ENCODE data around the gene CIDEB.
"Not testable (repeated sequence)": the region's sequence is repeated elsewhere in the genome, so short reads cannot be mapped to it uniquely, and the experiment has no call there.

CIDEB gene

DNA sequence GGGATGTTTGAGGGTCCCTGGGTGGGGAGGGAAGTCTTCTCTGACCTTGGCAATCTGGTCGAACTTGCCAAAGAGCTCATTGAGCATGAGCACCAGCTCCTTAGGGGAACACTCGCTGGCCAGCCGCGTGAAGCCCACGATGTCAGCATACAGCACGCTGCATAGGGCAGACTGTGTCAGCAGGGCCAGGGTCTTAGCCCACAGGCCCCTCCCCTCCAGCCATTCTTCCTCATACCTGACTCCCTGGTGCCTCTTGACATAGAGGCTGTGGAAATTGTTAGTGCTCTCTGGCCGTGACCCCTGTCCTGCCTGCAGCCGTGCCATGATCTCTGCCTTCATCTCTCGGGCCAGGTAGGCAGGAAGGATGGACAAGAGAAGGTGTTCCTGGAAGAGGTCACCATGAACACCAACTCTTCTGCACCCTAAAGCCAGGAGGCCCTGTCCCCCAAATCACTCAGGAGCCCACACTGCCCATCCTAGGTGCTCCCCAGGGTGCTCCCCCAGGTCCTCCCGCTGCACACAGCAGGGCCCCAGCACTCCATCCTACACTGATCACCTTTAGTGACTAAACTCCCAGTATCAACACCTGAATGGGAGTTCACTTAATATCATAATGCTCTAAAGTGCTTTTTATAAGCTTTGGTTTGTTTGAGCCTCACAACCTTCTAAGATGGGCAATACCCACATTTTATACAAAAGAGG lies 23.3 kb upstream of the CIDEB start:
- TF ChIP-seq, protein P1, sequence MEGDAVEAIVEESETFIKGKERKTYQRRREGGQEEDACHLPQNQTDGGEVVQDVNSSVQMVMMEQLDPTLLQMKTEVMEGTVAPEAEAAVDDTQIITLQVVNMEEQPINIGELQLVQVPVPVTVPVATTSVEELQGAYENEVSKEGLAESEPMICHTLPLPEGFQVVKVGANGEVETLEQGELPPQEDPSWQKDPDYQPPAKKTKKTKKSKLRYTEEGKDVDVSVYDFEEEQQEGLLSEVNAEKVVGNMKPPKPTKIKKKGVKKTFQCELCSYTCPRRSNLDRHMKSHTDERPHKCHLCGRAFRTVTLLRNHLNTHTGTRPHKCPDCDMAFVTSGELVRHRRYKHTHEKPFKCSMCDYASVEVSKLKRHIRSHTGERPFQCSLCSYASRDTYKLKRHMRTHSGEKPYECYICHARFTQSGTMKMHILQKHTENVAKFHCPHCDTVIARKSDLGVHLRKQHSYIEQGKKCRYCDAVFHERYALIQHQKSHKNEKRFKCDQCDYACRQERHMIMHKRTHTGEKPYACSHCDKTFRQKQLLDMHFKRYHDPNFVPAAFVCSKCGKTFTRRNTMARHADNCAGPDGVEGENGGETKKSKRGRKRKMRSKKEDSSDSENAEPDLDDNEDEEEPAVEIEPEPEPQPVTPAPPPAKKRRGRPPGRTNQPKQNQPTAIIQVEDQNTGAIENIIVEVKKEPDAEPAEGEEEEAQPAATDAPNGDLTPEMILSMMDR (IDR thresholded peaks at IDR 0.05), result no peak
- Histone ChIP-seq H3K27ac (peak overlapping the region; percentile 91), H3K9me3 (no peaks in the 10 kb centered on the region), H3K27me3 (peaks cover 17% of the 10 kb centered on the region), H3K36me3 (peaks cover 5% of the 10 kb centered on the region), H3K4me1 (ENCODE audit: control insufficient read depth in 1 of 2, insufficient read depth in 1 of 2, low read depth in 1 of 2, low read length in 1 of 2) (peaks cover 99 to 100% of the 10 kb centered on the region in 2 experiments), H3K4me3 (ENCODE audit: low read depth in 1 of 2, low read length in 1 of 2) (peak overlapping the region in 1 of 2 experiments; percentile 72)

DNA sequence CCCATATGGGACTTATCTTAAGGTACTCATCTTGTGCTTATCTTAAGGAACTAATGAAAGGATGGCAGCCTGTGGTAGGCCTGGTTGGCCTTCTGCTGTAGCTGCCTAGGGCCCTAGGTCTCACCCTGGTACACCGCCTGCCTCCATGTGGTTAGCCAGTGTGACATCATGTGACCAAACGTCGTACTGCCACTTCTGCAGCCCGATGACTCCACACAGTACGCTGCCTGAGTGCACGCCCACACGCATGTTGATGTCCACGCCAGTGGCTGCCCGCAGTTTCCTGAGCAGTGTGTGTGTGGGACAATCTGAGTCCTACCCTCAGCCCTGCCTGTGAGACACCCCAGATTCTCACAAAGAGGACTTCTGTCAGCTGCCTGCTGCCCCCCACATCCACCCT lies 22.0 kb upstream of the CIDEB start:
- Histone ChIP-seq H3K4me1 (ENCODE audit: control insufficient read depth in 1 of 2, insufficient read depth in 1 of 2, low read depth in 1 of 2, low read length in 1 of 2) (peaks cover 98 to 99% of the 10 kb centered on the region in 2 experiments), H3K27me3 (peaks cover 10% of the 10 kb centered on the region), H3K4me3 (ENCODE audit: low read depth in 1 of 2, low read length in 1 of 2) (peak overlapping the region in 1 of 2 experiments; percentile 9), H3K27ac (peak overlapping the region; percentile 91), H3K36me3 (peaks cover 5% of the 10 kb centered on the region), H3K9me3 (no peaks in the 10 kb centered on the region)
- TF ChIP-seq, protein P1 (IDR thresholded peaks at IDR 0.05), result no peak

DNA sequence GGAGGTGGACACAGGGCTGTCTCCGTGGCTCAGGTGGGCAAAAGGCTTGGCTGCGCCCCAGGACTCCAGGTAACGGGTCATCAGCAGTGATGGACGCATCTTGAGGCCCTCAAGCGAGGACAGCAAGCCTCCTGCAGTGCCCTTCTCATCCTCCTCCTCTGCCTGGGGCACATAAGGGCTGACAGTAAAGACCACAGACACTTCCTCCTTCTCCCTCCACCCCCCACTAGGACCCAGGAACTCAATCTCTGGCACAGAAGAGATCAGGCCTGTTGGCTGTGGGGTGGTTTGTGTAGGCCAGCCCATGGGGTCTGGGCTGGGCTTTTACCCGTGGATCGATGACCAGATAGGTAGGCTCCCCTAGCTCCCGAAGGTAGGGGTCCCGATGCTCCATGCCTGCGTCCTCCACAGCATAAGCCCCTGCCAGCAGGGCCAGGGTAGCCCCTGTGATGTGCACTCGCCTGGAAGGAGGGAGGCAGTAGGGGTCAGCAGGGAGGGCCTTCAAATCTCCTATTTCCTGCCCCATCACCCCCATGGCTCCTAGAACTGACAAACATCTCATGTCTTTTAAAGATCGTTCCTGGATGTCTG lies 21.4 kb upstream of the CIDEB start:
- H3K36me3 ChIP-seq, result peaks cover 5% of the 10 kb centered on the region
- H3K4me1 ChIP-seq (ENCODE audit: control insufficient read depth in 1 of 2, insufficient read depth in 1 of 2, low read depth in 1 of 2, low read length in 1 of 2), result peaks cover 93 to 94% of the 10 kb centered on the region in 2 experiments
- TF ChIP-seq, protein P1 (IDR thresholded peaks at IDR 0.05), result no peak
- no peaks in the 10 kb centered on the region for H3K9me3 ChIP-seq
- peak overlapping the region; percentile 91 for H3K27ac ChIP-seq
- peaks cover 4% of the 10 kb centered on the region for H3K27me3 ChIP-seq
- H3K4me3 ChIP-seq (ENCODE audit: low read depth in 1 of 2, low read length in 1 of 2), result peak overlapping the region in 1 of 2 experiments; percentile 36

DNA sequence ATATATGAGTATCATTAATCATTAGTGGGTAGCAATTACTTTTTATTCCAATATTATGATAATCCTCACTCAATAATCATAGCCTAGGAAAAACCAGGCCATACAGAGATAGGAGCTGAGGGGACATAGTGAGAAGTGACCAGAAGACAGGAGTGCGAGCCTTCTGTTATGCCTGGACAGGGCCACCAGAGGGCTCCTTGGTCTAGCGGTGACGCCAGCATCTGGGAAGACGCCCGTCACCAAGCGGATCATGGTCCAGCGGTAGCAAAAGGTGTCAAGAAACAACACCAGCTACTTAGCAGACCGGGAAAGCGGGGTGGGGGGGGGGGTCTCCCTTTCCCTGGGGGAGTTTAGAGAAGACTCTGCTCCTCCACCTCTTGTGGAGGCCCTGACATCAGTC lies 20.1 kb upstream of the CIDEB start:
- TF ChIP-seq, protein P1 (IDR thresholded peaks at IDR 0.05), result peak; percentile 86
- H3K27me3 ChIP-seq, H3K9me3 ChIP-seq: not testable (repeated sequence)
- H3K4me3 ChIP-seq (ENCODE audit: low read depth in 1 of 2, low read length in 1 of 2), result peak overlapping the region in 1 of 2 experiments; percentile 38
- H3K27ac ChIP-seq, result peak overlapping the region; percentile 91
- H3K4me1 ChIP-seq (ENCODE audit: control insufficient read depth in 1 of 2, insufficient read depth in 1 of 2, low read depth in 1 of 2, low read length in 1 of 2), result peaks cover 85% of the 10 kb centered on the region in 2 experiments
- H3K36me3 ChIP-seq, result peaks cover 11% of the 10 kb centered on the region

DNA sequence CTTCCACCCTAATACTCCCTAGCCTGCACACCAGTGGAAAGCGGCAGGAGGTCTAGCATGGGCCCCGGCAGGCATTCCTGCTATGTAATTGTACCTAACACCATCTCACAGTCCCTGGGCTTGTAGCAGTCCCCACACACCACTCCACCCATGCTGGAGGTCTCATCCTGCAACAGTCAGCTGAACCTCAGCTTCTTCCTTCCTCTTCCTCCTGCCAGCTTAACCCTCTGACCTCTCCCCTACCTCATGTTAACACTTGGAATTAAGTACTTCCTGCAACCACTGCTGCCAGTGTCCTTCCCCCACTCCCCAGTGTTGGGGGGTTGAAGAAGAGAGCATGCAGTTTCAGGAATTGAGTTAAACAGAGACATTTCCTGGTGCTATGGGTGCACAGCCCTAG lies 19.5 kb upstream of the CIDEB start:
- H3K27ac ChIP-seq, result peak overlapping the region; percentile 91
- H3K27me3 ChIP-seq, result no peaks in the 10 kb centered on the region
- peaks cover 16% of the 10 kb centered on the region for H3K36me3 ChIP-seq
- peak overlapping the region; percentile 38 to 42 for H3K4me3 ChIP-seq (ENCODE audit: low read depth in 1 of 2, low read length in 1 of 2)
- TF ChIP-seq, protein P1 (IDR thresholded peaks at IDR 0.05), result no peak
- peaks cover 79% of the 10 kb centered on the region in 2 experiments for H3K4me1 ChIP-seq (ENCODE audit: control insufficient read depth in 1 of 2, insufficient read depth in 1 of 2, low read depth in 1 of 2, low read length in 1 of 2)
- H3K9me3 ChIP-seq, result no peaks in the 10 kb centered on the region

Data from neutrophil (primary cell).